BJ (cell line): Measurements from ENCODE around the gene XPR1. TPM values are rescaled to one million over a fixed set of nuclear protein-coding genes. Genes with fewer than 3 reads are reported as not detected.
"Not testable (repeated sequence)": the region's sequence is repeated elsewhere in the genome, so short reads cannot be mapped to it uniquely, and the experiment has no call there.

Experiments
- CTCF ChIA-PET: fragments of 350-600 bp; formaldehyde crosslinking; extraction: SDS; loops from one replicate; lab custom pipeline; 2021; ENCODE audit warnings: antibody characterized with exemption, inconsistent platforms; lab: Yijun Ruan, JAX
- POLR2A ChIA-PET: fragments of 300-600 bp; sonication (Branson Sonifier 250); formaldehyde crosslinking; extraction: SDS; loops from one replicate; lab custom pipeline; 2021; ENCODE audit warnings: antibody characterized with exemption; lab: Charles Lee
- DNase-seq: peaks from one replicate; pipeline ENCODE4 v3.0.0-alpha.2; 2011; ENCODE audit warnings: low read depth
- H3K27me3 ChIP-seq: 2 replicates; pipeline ENCODE4 v1.6.0; 2011; ENCODE audit warnings: low read length; ENCODE audit not compliant: control insufficient read depth, insufficient read depth
- H3K36me3 ChIP-seq: 2 replicates; pipeline ENCODE4 v1.5.1; 2011; ENCODE audit warnings: low read length; ENCODE audit not compliant: control insufficient read depth, insufficient read depth
- H3K4me3 ChIP-seq: 2 replicates; pipeline ENCODE4 v1.5.1; 2011; ENCODE audit warnings: low read depth, mild to moderate bottlenecking, control low read depth, low read length
- polyA plus RNA-seq: library from polyadenylated mRNA; depleted of rRNA; stranded (reverse); fragments of >200 nt; gene quantifications from 2 replicates; pipeline ENCODE4 v1.2.3, GENCODE V29; 2011
- TF ChIP-seq, protein P1 (sequence below): IDR thresholded peaks from 2 replicates; pipeline ENCODE4 v1.5.1; 2011; ENCODE audit warnings: low read depth, mild to moderate bottlenecking, control low read depth, inconsistent platforms, low read length, moderate library complexity; ENCODE audit not compliant: insufficient read depth

Gene XPR1
- polyA plus RNA-seq, 1 experiment = 17.3 TPM

DNA sequence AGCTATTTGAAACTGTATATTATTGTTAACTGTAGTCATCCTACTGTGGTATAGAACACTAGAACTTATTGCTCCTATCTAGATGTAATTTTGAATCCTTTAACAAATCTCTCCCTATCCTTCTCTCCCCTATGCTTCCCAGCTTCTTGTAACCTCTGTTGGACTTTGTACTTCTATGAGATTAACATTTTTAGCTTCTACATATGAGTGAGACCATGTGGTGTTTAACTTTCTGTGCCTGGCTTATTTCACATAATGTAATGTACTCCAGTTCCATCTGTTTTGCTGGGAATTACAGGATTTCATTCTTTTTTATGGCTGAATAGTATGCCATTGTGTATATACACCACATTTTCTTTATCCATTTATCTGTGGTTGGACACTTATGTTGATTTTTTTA, 216.4 kb downstream of the XPR1 start:
- no peaks in the 10 kb centered on the region for H3K36me3 ChIP-seq
- TF ChIP-seq, protein P1, sequence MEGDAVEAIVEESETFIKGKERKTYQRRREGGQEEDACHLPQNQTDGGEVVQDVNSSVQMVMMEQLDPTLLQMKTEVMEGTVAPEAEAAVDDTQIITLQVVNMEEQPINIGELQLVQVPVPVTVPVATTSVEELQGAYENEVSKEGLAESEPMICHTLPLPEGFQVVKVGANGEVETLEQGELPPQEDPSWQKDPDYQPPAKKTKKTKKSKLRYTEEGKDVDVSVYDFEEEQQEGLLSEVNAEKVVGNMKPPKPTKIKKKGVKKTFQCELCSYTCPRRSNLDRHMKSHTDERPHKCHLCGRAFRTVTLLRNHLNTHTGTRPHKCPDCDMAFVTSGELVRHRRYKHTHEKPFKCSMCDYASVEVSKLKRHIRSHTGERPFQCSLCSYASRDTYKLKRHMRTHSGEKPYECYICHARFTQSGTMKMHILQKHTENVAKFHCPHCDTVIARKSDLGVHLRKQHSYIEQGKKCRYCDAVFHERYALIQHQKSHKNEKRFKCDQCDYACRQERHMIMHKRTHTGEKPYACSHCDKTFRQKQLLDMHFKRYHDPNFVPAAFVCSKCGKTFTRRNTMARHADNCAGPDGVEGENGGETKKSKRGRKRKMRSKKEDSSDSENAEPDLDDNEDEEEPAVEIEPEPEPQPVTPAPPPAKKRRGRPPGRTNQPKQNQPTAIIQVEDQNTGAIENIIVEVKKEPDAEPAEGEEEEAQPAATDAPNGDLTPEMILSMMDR = no peak
- ChIA-PET CTCF (interaction anchor here (0.8 to 1.8 kb wide), 2 partner anchors 15 to 333 kb away, joined by 3 to 8 read pairs; no protein-coding TSS in a partner anchor), POLR2A (no interaction called here)
- no peak for DNase-seq
- no peak overlapping the region for H3K4me3 ChIP-seq
- H3K27me3 ChIP-seq = no peaks in the 10 kb centered on the region

DNA sequence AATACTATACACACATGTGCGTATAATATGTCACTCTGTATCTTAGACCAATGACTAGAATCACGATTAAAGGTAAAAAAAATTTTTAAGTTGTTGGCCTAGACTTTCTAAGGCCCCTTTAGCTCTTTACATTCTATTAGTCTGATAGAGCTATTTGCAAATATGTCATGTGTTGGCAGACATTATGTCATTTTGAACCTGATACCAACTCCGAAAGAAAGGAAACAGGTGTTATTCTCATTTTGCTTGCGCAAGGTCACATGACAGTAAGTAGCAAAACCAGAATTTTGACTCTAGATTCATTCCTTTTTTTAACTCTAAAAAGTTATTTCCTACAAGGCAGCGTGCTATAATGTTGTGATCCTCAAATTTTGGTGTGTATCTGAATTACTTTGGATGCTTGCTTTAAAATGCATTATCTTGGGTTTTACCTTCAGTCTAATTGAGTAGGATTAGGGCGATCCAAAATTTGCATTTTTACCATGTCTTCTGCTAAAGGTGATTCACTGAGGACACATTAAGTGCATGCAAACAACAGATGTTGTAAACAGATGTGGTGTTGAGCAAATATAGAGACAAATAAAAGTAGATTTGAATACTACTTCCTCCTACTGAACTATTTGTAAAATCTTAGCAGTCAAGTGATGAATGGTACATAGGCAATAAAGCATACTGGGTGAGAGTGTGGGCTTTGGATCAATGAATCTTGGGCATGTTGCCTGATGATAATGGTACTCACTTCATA, 217.4 kb downstream of the XPR1 start:
- POLR2A ChIA-PET = no interaction called here
- TF ChIP-seq, protein P1 = no peak
- CTCF ChIA-PET = interaction anchor here (0.8 to 1.8 kb wide), 2 partner anchors 14 to 334 kb away, joined by 3 to 8 read pairs; no protein-coding TSS in a partner anchor

DNA sequence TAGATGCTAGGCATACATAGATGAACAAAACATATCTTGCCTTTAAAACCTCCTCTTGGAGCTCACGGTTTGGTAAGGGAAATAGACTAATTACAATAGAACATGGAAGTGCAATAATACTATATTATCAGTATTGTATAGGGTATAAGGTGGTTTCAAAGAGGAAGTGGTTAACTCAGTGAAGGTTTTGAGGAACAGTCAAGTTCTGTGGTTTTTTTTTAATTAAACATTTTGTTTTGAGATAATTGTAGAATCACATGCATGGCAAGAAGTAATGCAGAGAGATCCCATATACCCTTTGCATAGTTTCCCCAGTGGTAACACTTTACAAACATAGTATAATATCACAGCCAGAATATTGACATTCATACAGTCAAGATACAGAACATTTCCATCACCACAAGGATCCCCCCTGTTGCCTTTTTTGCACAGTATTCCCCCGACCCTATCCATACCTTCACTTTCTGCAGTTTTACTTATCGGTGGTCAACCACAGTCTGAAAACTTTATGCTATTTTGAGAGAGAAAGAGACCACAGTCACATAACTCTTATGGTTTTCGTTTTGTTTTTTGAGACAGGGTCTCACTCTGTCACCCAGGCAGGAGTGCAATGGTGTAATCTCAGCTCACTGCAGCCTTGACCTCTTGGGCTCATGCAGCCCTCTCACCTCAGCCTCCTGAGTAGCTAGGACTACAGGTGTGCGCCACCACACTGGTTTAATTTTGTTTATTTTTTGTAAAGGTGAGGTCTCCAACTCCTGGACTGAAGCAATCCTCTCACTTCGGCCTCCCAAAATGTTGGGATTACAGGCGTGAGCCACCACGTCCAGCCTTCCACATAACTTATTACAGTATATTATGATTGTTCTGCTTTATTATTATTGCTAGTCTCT, 220.4 kb downstream of the XPR1 start:
- DNase-seq = no peak
- ChIA-PET POLR2A (no interaction called here), CTCF (no interaction called here)
- Histone ChIP-seq H3K4me3 (no peak overlapping the region), H3K36me3 (no peaks in the 10 kb centered on the region), H3K27me3 (no peaks in the 10 kb centered on the region)
- TF ChIP-seq, protein P1 = no peak

More for the DNA sequence above, 217.4 kb downstream of the XPR1 start:
- Histone ChIP-seq H3K36me3 (no peaks in the 10 kb centered on the region), H3K27me3 (no peaks in the 10 kb centered on the region), H3K4me3 (no peak overlapping the region)
- no peak for DNase-seq

DNA sequence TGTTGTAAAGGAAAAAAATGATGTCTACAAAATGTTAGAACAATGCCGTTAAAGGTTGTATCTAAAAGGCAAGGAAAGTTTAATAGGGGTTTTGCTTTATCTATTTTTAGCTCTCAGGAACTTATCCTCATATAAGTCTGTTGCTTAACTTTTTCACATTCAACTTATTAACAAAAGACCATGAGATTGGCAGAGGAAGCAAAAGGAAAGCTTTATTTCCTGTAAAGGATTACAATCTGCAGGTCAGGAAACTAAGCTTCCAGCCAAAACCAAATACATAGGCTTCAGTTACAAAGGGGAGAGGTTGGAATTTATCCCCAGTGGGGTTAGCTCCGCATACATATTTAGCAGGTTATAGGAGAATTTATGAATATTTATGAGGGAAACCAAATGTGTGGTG, 222.2 kb downstream of the XPR1 start:
- Histone ChIP-seq H3K36me3 (no peaks in the 10 kb centered on the region), H3K4me3 (no peak overlapping the region), H3K27me3 (no peaks in the 10 kb centered on the region)
- TF ChIP-seq, protein P1 = no peak
- ChIA-PET CTCF (interaction anchor here (0.8 to 1.1 kb wide), 2 partner anchors 8 to 12 kb away, joined by 3 to 6 read pairs; no protein-coding TSS in a partner anchor), POLR2A (interaction anchor here (0.6 kb wide), 1 partner anchor 345 kb away, joined by 3 read pairs; no protein-coding TSS in a partner anchor)
- peak; percentile 12 for DNase-seq

DNA sequence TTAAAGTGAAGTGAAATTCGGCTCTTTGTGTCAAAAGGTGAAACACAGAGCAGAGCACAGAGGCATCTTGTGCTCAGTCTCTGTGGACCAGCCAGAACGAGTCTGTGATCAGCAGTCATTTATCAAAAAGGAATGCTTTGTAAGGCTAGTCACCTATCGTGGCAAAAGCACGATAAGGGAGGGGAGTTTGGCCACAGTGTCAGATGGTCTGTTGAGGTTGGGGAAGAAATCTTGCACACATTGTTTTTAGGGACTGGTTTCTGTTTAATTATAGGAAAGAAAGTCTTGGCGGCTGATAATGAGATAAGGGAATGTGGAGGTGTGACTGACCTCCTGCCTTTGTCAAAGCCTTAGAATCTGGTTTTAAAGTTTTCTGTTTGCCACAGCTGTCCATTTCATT, 222.6 kb downstream of the XPR1 start:
- ChIA-PET CTCF (interaction anchor here (0.8 kb wide), 1 partner anchor 8 kb away, joined by 6 read pairs; no protein-coding TSS in a partner anchor), POLR2A (no interaction called here)
- TF ChIP-seq, protein P1 = no peak
- H3K27me3 ChIP-seq = no peaks in the 10 kb centered on the region
- no peak overlapping the region for H3K4me3 ChIP-seq
- DNase-seq = no peak
- no peaks in the 10 kb centered on the region for H3K36me3 ChIP-seq

DNA sequence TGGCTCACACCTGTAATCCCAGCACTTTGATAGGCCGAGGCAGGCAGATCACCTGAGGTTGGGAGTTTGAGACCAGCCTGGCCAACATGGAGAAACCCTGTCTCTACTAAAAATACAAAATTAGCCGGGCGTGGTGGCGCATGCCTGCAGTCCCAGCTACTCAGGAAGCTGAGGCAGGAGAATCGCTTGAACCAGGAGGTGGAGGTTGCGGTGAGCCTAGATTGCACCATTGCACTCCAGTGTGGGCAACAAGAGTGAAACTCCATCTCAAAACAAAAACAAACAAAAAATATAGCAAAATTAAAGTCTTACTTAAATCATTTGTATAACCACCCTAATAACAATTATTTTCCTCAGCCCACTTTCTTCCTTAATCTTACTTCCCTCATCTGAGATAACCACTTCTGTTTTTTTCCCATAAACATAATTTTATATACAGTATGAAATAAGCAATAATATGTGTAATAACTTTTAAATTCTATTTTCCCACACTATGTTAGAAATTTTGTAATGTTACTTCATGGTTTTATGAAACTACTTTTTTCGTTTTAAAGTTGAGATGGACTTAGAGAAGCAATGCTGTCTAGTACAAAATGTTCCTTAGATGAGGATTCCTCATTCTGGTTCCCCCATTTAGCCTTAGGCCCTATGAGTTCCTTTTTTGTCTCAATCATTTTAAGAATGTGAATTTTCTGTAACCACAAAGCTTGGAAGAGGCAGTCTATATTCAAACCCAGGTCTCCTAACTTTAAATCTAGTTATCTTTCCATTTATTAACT, 226.3 kb downstream of the XPR1 start:
- CTCF ChIA-PET = interaction anchor here (1.0 kb wide), 1 partner anchor 330 kb away, joined by 3 read pairs; no protein-coding TSS in a partner anchor
- H3K36me3 ChIP-seq, POLR2A ChIA-PET, H3K4me3 ChIP-seq, DNase-seq, H3K27me3 ChIP-seq: not testable (repeated sequence)
